HG02588 (cell line): Measurements from ENCODE around the gene OR10A2.
"Not testable (repeated sequence)": the region's sequence is repeated elsewhere in the genome, so short reads cannot be mapped to it uniquely, and the experiment has no call there.

Experiments
- ATAC-seq: cut with Tn5 transposase; IDR thresholded peaks from one replicate; pipeline ENCODE4 v1.9.1; 2021; ENCODE audit warnings: mild to moderate bottlenecking, moderate library complexity; ENCODE audit not compliant: unreplicated experiment

OR10A2 gene

DNA sequence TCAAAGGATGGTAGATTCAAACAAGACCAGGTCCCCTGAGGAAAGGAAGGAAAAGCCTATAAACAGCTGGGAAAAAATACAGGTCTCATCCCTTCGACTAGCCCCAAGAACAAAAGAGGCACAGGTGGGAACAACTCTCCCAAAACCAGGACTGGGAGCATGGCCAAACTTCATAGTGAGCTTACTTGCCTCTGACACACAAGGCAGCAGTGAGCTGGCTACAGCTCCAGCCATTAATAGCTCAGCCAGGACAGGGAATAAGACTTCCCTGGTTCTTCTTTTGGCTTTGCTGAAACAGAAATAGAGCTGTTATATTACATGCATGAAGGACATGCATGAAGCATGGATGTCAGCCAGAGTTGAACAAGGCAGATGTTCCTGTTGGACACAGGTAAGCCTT lies at the start of gene OR10A2:
Gene OR10A2, plus strand, starts transcription at position 97 of the 400 bp plus-strand sequence. CDS start 6,698 bp downstream, outside the sequence.
- ATAC-seq: no peak

DNA sequence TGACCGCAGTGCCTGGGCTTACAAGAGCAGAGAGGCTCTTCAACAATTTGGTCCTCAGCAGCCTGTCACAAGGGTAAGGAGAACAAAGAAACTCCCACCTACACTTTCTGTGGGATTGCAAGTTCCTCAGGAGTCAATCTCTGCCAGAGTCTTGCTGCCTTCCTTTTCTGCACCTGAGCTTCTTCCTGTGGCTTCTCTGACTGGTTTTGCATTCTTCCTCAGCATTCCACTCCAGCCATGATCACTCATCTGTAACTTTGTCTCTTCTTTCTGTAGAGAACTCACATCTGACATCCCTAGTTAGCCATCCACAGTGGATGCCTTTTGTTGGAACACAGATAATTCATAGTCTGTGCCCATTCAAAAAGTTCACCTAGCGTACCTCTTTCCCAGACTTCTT lies 49.2 kb upstream of the OR10A2 start:
- ATAC-seq: no peak

- ATAC-seq: no peak
Measured at GRCh38 chr11:6817694-6818093, 45.2 kb upstream of the OR10A2 start.

DNA sequence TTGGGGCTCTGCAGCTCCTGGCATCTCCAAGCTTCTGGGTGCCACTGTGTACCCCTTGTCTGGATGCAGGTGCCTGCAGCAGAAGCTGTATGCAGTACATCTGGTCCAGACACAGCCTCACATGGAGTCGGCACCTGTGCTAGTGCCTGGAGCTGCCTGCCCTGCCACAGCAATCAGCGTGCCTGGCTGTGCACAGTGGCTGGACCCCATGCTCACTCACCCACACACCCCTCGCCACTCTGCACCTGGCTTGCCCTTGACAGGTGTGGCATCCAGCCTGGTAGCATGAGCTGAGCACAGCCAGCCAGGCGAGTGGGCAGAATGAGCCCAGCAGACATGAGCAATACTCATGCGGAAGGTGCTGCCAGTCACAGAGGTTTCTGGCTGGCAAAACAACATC lies 43.9 kb upstream of the OR10A2 start:
- no peak for ATAC-seq

DNA sequence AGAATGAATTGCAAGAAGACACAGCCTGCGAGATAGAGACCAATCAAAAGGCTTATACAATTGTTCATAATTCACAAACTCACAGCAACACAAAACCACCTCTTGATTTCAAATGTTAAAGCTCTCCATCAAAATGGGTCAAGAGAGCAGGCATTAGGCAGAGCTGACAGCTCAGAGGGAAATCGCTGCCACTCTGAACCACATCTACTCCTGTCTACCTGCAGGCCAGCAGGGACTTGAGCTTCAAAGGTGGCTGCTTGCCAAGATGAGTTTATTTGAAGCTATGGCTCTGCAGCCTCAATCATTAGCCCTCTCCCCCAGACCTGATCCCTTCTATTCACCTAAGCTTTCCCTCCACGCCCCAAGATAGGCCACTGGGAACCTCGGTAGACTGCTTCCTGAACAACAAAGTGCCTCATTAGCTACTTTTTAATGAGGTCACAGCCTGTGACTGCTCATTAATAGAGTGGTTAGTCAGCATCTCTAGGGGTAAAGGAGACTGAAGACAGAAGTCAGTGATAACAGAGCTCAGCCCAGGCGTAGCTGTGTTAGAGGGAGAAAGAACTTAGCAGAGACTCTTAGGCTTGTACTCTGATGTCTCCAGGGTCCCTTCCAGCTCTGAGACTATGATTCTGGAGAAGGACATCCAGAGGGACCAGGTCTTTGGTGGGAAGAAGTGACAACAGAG lies 38.6 kb upstream of the OR10A2 start:
- ATAC-seq: no peak

DNA sequence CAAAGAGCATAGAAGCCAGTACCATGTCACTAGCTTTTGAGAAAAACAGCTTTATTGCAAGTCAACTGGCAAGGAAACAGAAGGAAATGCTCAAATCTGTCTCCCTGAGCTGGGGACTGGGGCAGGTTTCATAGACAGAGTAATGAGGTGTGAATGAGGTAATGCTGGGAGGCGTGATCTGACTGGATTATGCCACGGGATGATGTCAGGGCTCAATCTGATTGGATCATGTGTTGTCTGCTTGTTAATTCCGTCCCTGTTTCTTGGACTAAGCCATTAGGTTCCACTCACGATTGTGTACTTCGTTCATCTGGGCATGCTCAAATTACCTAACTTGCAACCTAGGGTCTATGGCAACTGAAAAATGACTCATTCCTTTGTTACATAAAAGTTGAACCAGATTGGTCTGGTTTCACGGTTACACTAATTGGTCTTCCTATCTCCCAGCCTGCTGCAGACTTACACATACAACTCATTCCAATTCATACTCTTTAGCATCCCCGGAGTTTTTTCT lies 37.6 kb upstream of the OR10A2 start:
- no peak for ATAC-seq

- ATAC-seq: no peak
Measured at GRCh38 chr11:6828103-6828502, 34.8 kb upstream of the OR10A2 start.

- ATAC-seq: no peak
Measured at GRCh38 chr11:6833356-6833755, 29.5 kb upstream of the OR10A2 start.

DNA sequence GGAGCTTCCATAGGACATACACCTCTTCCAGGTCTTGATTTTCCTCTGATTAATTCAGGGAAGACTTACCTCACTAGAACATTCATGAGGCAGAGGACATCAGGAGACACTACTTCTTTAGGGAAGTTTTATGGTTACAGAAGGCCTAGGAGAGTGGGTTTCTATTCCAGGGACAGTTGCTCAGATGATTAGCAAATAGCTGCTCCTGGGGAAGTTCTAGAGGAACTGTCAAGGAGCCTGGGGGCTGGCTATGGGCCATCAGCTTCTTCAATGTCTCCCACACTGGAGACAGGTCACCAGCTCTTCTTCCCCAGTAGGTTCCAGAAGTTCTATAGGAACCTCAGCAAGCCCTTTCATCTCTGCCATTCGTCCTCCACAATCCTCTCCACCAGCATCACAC lies 28.8 kb upstream of the OR10A2 start:
- no peak for ATAC-seq

DNA sequence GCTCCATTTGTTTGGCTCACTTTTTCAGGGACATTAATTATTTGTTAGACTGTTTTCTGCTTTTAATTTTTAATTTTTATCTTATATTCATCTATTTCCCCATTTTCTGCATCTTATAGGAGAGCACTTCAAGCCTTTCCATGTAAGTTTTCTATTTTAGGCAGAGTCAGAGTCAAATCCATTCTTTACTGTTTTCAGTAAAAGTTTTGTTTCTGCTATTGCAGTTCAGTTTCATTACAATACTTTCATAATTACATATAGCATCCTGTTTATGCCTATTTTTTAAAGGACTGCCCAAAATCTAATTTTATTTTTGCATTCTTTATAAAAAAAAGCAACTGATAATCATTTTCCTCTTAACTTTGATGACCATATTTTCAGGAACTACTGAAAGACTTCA lies 21.2 kb upstream of the OR10A2 start:
- no peak for ATAC-seq

DNA sequence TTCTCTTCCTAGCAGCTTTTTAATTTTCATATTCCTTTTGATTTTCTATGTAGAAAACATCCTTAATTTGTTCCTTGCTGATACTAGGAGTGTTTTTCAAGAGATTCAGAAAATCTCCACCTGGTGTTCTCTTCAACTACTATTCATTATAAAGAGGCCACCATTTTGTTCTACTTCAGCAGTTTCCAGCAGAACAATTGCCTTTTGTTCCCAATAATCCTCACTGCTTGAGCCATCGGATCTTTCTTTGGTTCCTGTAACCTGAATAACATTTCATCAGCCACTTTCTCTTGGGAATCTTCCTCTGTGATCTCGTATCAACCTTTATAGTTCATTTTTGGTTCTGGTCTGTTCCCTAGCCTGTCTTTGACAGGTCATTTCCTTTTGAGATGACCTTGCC lies 19.2 kb upstream of the OR10A2 start:
- ATAC-seq: no peak

DNA sequence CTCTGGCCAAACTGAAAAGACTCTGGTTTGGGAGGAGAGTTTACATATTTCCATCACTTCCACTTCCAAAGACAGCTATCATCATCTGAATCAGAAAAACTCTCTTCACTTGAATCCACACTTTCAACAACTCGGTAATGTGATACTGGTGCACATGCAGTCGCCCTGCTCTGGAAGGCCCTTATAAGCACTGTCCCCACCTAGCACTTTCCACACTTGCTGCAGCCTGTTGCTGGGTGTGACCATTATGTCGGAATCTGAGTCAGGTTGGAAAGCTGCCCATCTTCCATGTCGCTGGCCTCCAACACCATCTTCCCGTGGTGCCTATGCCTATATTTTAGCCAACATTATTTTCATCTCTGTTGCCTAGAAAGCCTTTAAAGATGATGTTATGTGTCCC lies 18.5 kb upstream of the OR10A2 start:
- ATAC-seq: no peak

GRCh38 chr11:6845383-6845782 lies 17.5 kb upstream of the OR10A2 start, which contains the start of gene OR10A5:
Gene OR10A5, plus strand, starts transcription at chr11:6845683. Its CDS starts 0 bp downstream, at chr11:6845683.
- ATAC-seq: no peak

DNA sequence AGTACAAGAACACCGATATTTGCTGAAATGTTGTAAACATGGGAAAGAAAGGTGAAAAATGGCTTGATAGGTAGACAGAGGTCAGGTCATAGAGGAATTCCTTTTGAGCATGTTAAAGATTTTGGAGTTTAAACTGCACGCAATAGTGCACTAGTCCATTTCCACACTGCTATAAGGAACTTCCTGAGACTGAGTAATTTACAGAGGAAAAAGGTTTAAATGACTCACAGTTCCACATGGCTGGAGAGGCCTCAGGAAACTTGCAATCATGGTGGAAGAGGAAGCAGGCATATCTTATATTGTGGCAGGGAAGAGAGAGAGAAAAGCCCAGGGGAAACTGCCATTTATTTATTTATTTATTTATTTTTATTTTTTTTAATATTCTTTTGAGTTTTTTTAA lies 12.3 kb upstream of the OR10A2 start:
- no peak for ATAC-seq

- ATAC-seq: not testable (repeated sequence)
Measured at GRCh38 chr11:6854801-6855200, 8.1 kb upstream of the OR10A2 start.

- no peak for ATAC-seq
Measured at GRCh38 chr11:6855971-6856541, 6.8 kb upstream of the OR10A2 start.

GRCh38 chr11:6856871-6857270 lies 6.0 kb upstream of the OR10A2 start:
- no peak for ATAC-seq

- ATAC-seq: no peak
Measured at GRCh38 chr11:6864438-6864837, 1.6 kb downstream of the OR10A2 start.

- no peak for ATAC-seq
Measured at GRCh38 chr11:6871278-6871677, 8.4 kb downstream of the OR10A2 start.

GRCh38 chr11:6875761-6876160 lies 12.9 kb downstream of the OR10A2 start:
- ATAC-seq: no peak

DNA sequence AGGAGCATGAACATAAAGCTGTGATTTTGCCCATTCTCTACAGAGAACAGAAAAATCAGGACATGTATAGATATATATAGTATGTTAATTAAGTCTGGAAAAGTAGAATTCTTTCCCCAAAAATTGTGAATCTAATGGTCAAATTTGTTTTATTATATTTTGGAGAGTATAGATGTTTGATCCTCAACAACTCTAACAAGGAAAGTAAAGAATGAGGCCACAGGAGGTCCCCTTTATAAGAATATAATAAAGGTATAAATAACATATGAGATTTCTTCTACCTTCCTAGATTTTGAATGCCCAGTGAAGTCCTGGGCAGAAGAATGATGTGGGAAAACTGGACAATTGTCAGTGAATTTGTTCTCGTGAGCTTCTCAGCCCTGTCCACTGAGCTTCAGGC lies 13.5 kb downstream of the OR10A2 start, which contains the start of gene OR10A4:
Gene OR10A4, plus strand, starts transcription at position 301 of the 400 bp plus-strand sequence. Its CDS starts 23 bp downstream, at position 324.
- no peak for ATAC-seq

- ATAC-seq: no peak
Measured at GRCh38 chr11:6876914-6877313, 14.1 kb downstream of the OR10A2 start.
